ENCODE measurements around the gene SAYSD1. TPM values are rescaled to one million over a fixed set of nuclear protein-coding genes. Genes with fewer than 3 reads are reported as not detected.
"Not testable (repeated sequence)": the region's sequence is repeated elsewhere in the genome, so short reads cannot be mapped to it uniquely, and the experiment has no call there.

Gene SAYSD1
- total RNA-seq, 4 donors from 2014 or later, result 2.2 to 30.7 (median 21.1) TPM

GRCh38 chr6:39143238-39143930 is 28.4 kb upstream of the SAYSD1 start:
- 70 to 72% methylated on average over 9 to 13 of the region's 13 CpGs for WGBS, 2 donors (ENCODE audit: low coverage in 1 of 2)
- Histone ChIP-seq H3K4me1 (no peaks in the 10 kb centered on the region), H3K4me3 (no peak overlapping the region), H3K36me3 (no peaks in the 10 kb centered on the region), H3K9me3 (no peaks in the 10 kb centered on the region), H3K27me3 (peaks cover 16% of the 10 kb centered on the region), H3K27ac (no peak overlapping the region)
- no peak for TF ChIP-seq POLR2A (IDR thresholded peaks at IDR 0.05)
- TF ChIP-seq POLR2AphosphoS5 (IDR thresholded peaks at IDR 0.05), result no peak
- TF ChIP-seq, protein P1, sequence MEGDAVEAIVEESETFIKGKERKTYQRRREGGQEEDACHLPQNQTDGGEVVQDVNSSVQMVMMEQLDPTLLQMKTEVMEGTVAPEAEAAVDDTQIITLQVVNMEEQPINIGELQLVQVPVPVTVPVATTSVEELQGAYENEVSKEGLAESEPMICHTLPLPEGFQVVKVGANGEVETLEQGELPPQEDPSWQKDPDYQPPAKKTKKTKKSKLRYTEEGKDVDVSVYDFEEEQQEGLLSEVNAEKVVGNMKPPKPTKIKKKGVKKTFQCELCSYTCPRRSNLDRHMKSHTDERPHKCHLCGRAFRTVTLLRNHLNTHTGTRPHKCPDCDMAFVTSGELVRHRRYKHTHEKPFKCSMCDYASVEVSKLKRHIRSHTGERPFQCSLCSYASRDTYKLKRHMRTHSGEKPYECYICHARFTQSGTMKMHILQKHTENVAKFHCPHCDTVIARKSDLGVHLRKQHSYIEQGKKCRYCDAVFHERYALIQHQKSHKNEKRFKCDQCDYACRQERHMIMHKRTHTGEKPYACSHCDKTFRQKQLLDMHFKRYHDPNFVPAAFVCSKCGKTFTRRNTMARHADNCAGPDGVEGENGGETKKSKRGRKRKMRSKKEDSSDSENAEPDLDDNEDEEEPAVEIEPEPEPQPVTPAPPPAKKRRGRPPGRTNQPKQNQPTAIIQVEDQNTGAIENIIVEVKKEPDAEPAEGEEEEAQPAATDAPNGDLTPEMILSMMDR (IDR thresholded peaks at IDR 0.05), result no peak
- TF ChIP-seq EP300 (IDR thresholded peaks at IDR 0.05; ENCODE audit: low read depth), result no peak
- in situ Hi-C loops (cut with MboI; ENCODE audit: low pct_ligation_motif_present in 1 of 4, low pct_unique_long_range_greater_than_20kb in 1 of 4, low sequenced_read_pairs in 3 of 4) (no loop called here), intact Hi-C loops (cut with DNase I; ENCODE audit: low total_unique reads) (no loop called here)
- no peak for DNase-seq

- H3K9me3 ChIP-seq, result no peaks in the 10 kb centered on the region
- in situ Hi-C loops (cut with MboI; ENCODE audit: low pct_ligation_motif_present in 1 of 4, low pct_unique_long_range_greater_than_20kb in 1 of 4, low sequenced_read_pairs in 3 of 4), result no loop called here
- DNase-seq, result no peak
- no peaks in the 10 kb centered on the region for H3K4me1 ChIP-seq
- no peak for TF ChIP-seq POLR2AphosphoS5 (IDR thresholded peaks at IDR 0.05)
- TF ChIP-seq EP300 (IDR thresholded peaks at IDR 0.05; ENCODE audit: low read depth), result no peak
- no peak for TF ChIP-seq POLR2A (IDR thresholded peaks at IDR 0.05)
- TF ChIP-seq, protein P1 (IDR thresholded peaks at IDR 0.05), result no peak
- H3K27ac ChIP-seq, result no peak overlapping the region
- intact Hi-C loops (cut with DNase I; ENCODE audit: low total_unique reads), result no loop called here
- H3K36me3 ChIP-seq, result no peaks in the 10 kb centered on the region
- 33 to 52% methylated on average over 4 to 7 of the region's 7 CpGs for WGBS, 2 donors (ENCODE audit: low coverage in 1 of 2)
- peaks cover 6% of the 10 kb centered on the region for H3K27me3 ChIP-seq
- no peak overlapping the region for H3K4me3 ChIP-seq
Measured at GRCh38 chr6:39140556-39141167, 25.7 kb upstream of the SAYSD1 start.

DNA sequence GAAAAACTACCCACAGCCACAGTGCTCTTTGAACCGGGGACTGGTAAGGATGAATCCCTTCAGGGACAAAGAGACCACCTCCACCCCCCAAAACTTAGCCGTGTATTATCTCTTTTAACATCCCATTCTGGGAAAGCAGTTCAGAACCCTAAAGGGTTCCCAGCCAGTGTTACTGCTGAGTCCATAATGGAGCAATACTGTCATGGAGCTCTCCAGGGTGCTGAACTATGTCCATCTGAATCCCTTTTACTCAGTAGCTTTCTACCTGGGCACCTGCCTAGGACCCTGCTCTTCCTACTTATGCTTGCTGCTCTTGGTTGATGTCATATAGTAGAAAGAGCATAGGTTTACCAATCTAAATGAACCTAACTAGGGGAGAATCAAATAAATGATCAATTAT is 22.3 kb upstream of the SAYSD1 start:
- WGBS, 2 donors (ENCODE audit: low coverage in 1 of 2), result 10 to 18% methylated on average over 2 of the region's 2 CpGs
- peak; percentile 17 for DNase-seq
- intact Hi-C loops (cut with DNase I; ENCODE audit: low total_unique reads), result no loop called here
- H3K27me3 ChIP-seq, result peaks cover 6% of the 10 kb centered on the region
- no peaks in the 10 kb centered on the region for H3K36me3 ChIP-seq
- no peak overlapping the region for H3K4me3 ChIP-seq
- no peaks in the 10 kb centered on the region for H3K9me3 ChIP-seq
- TF ChIP-seq POLR2A (IDR thresholded peaks at IDR 0.05) (no peak), EP300 (IDR thresholded peaks at IDR 0.05; ENCODE audit: low read depth) (no peak)
- TF ChIP-seq, protein P1 (IDR thresholded peaks at IDR 0.05), result no peak
- in situ Hi-C loops (cut with MboI; ENCODE audit: low pct_ligation_motif_present in 1 of 4, low pct_unique_long_range_greater_than_20kb in 1 of 4, low sequenced_read_pairs in 3 of 4), result no loop called here
- H3K27ac ChIP-seq, result no peak overlapping the region
- no peaks in the 10 kb centered on the region for H3K4me1 ChIP-seq

DNA sequence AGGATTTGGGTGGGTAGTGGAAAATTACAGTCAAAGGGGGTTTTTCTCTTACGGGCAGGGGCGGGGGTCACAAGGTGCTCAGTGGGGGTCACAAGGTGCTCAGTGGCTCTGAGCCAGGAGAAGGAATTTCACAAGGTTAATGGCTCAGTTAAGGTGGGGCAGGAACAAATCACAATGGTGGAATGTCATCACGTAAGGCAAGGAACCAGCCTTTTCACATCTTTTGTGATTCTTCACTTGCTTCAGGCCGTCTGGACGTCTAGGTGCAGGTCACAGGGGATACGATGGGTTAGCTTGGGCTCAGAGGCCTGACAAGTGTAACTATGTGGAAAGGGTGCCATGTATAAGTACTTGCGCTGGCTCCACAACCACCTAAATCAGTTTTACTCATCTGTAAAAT is 21.2 kb upstream of the SAYSD1 start:
- H3K9me3 ChIP-seq; DNase-seq; in situ Hi-C loops (cut with MboI; ENCODE audit: low pct_ligation_motif_present in 1 of 4, low pct_unique_long_range_greater_than_20kb in 1 of 4, low sequenced_read_pairs in 3 of 4); H3K4me1 ChIP-seq; H3K27ac ChIP-seq; H3K4me3 ChIP-seq; H3K36me3 ChIP-seq; H3K27me3 ChIP-seq; intact Hi-C loops (cut with DNase I; ENCODE audit: low total_unique reads): not testable (repeated sequence)
- 75% methylated on average over 7 of the region's 7 CpGs; no CpG with 5 or more reads in 1 of the 2 donors for WGBS, 2 donors (ENCODE audit: low coverage in 1 of 2)

DNA sequence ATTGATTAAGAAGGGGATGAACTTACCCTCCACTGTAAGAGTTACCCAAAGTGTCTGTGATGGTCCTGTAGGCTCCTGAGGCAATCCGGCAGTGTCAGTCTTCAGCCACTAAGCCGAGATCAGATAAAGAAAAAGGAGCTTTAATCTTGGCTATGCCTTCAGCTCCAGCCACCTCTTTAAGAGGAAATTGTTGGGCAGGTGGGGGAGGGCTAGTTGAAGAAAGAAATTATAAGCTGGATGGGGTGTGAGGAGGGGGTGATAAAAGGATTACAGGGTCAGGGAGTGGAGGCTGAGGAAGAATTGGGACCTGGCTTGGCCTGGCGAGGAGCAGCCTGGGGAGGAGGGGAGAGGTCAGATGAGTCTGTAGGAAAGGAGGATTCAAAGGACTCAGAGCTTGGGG is 19.8 kb upstream of the SAYSD1 start:
- WGBS, 2 donors (ENCODE audit: low coverage in 1 of 2), result 63 to 85% methylated on average over 1 to 3 of the region's 3 CpGs
- intact Hi-C loops (cut with DNase I; ENCODE audit: low total_unique reads); DNase-seq; H3K9me3 ChIP-seq; H3K4me1 ChIP-seq; H3K27me3 ChIP-seq; H3K36me3 ChIP-seq; H3K4me3 ChIP-seq; in situ Hi-C loops (cut with MboI; ENCODE audit: low pct_ligation_motif_present in 1 of 4, low pct_unique_long_range_greater_than_20kb in 1 of 4, low sequenced_read_pairs in 3 of 4); H3K27ac ChIP-seq: not testable (repeated sequence)
